ENCODE data around the gene MRFAP1. TPM values are rescaled to one million over a fixed set of nuclear protein-coding genes. Genes with fewer than 3 reads are reported as not detected.

Gene MRFAP1
- total RNA-seq, 1 experiment from 2014 or later, result 212 TPM

DNA sequence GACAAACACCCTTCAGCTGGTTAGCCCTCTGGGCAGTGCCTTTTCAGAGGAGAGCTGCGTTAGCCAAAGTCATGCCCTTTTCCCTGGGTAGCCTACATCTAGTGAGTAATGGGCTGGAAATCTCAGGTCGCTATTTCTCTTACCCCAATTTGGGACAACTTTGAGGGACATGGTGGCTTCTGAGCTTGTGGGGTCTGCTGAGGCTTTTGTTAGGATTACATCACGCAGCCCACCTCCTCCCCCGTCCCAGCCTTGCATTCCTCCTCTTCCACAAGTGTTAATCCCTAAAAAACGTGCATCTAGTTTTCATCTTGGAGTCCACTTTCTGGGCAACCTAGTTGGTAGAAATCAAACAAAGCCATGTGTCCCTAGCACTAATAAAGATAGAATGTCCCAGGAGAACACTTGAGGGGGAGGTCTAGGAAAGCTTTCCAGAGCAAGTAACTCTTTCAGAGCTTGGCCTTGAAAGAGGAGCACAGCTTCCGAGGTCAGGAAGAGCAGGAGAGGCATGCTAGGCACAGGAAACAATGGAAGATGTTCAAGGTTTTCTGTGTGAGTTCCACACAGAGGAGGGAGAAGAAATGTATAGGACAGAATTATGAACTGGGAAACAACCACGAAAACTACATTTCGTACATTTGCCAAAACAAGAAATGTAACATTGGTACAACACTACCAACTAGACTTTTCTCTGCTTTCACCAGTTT lies 2.8 kb downstream of the MRFAP1 start:
- in situ Hi-C loops (cut with HindIII; ENCODE audit: low pct_unique_long_range_greater_than_20kb, low sequenced_read_pairs), result no loop called here
- ATAC-seq (no peak), DNase-seq (ENCODE audit: low read depth, low spot score) (no peak)
- Histone ChIP-seq H3K4me3 (ENCODE audit: low read depth in 2 of 2, low read length in 2 of 2) (no peak overlapping the region), H3K4me1 (ENCODE audit: control insufficient read depth, insufficient read depth, low read length) (peaks cover 7% of the 10 kb centered on the region), H3K36me3 (ENCODE audit: control insufficient read depth, insufficient read depth, low read length) (peaks cover 19% of the 10 kb centered on the region), H3K27ac (ENCODE audit: low read length) (no peak overlapping the region), H3K9me3 (ENCODE audit: control insufficient read depth, insufficient read depth, low read depth, low read length) (no peaks in the 10 kb centered on the region), H3K27me3 (ENCODE audit: control insufficient read depth, insufficient read depth, low read length) (no peaks in the 10 kb centered on the region)
- CTCF ChIA-PET, result no interaction called here
- TF ChIP-seq POLR2AphosphoS5 (IDR thresholded peaks at IDR 0.05; ENCODE audit: low read depth, low read length), result no peak
- TF ChIP-seq, protein P1, sequence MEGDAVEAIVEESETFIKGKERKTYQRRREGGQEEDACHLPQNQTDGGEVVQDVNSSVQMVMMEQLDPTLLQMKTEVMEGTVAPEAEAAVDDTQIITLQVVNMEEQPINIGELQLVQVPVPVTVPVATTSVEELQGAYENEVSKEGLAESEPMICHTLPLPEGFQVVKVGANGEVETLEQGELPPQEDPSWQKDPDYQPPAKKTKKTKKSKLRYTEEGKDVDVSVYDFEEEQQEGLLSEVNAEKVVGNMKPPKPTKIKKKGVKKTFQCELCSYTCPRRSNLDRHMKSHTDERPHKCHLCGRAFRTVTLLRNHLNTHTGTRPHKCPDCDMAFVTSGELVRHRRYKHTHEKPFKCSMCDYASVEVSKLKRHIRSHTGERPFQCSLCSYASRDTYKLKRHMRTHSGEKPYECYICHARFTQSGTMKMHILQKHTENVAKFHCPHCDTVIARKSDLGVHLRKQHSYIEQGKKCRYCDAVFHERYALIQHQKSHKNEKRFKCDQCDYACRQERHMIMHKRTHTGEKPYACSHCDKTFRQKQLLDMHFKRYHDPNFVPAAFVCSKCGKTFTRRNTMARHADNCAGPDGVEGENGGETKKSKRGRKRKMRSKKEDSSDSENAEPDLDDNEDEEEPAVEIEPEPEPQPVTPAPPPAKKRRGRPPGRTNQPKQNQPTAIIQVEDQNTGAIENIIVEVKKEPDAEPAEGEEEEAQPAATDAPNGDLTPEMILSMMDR (IDR thresholded peaks at IDR 0.05), result no peak
- TF ChIP-seq, protein P2, sequence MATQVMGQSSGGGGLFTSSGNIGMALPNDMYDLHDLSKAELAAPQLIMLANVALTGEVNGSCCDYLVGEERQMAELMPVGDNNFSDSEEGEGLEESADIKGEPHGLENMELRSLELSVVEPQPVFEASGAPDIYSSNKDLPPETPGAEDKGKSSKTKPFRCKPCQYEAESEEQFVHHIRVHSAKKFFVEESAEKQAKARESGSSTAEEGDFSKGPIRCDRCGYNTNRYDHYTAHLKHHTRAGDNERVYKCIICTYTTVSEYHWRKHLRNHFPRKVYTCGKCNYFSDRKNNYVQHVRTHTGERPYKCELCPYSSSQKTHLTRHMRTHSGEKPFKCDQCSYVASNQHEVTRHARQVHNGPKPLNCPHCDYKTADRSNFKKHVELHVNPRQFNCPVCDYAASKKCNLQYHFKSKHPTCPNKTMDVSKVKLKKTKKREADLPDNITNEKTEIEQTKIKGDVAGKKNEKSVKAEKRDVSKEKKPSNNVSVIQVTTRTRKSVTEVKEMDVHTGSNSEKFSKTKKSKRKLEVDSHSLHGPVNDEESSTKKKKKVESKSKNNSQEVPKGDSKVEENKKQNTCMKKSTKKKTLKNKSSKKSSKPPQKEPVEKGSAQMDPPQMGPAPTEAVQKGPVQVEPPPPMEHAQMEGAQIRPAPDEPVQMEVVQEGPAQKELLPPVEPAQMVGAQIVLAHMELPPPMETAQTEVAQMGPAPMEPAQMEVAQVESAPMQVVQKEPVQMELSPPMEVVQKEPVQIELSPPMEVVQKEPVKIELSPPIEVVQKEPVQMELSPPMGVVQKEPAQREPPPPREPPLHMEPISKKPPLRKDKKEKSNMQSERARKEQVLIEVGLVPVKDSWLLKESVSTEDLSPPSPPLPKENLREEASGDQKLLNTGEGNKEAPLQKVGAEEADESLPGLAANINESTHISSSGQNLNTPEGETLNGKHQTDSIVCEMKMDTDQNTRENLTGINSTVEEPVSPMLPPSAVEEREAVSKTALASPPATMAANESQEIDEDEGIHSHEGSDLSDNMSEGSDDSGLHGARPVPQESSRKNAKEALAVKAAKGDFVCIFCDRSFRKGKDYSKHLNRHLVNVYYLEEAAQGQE (IDR thresholded peaks at IDR 0.05; ENCODE audit: insufficient read depth in 1 of 2, low read depth in 2 of 2, low read length in 1 of 2), result no peak
- no peak for TF ChIP-seq TCF7L2 (IDR thresholded peaks at IDR 0.05; ENCODE audit: low read depth, low read length)
- TF ChIP-seq SIN3A (IDR thresholded peaks at IDR 0.05; ENCODE audit: borderline replicate concordance, insufficient read depth, low read depth, low read length), result no peak
- BruUV-seq (replicated peaks), result no TSS peak
- POLR2A ChIA-PET, result no interaction called here
- intact Hi-C loops (cut with micrococcal nuclease; ENCODE audit: unreplicated experiment), result no loop called here

DNA sequence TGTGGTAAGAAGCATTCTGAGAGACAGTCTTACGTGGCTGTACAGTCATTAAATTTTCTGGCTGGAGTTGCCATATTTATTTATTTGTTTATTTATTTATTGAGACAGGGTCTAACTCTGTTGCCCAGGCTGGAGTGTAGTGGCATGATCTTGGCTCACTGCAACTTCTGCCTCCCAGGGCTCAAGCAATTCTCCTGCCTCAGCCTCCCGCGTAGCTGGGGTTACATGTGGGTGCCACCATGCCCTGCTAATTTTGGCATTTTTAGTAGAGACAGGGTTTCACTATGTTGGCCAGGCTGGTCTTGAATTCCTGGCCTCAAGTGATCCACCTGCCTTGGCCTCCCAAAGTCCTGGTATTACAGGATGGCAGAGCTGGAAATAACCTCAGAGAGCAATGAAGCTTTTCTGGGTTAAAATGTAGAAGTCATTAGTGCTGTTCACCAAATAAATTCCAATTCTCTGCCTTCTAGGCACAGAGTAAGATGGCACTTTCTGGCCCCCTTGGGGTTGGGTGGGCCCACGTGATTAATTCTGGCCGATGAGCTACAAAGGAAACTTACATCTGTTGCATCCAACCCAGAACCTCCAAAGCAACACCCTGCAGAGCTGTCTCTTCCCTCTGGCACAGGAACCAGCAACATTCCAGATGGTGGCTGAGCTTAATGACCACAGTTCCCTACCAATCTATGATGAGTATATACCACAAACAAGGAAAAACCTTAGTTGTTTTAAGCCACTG lies 4.5 kb downstream of the MRFAP1 start:
- ChIA-PET CTCF (no interaction called here), POLR2A (no interaction called here)
- Histone ChIP-seq H3K27me3 (ENCODE audit: control insufficient read depth, insufficient read depth, low read length) (no peaks in the 10 kb centered on the region), H3K36me3 (ENCODE audit: control insufficient read depth, insufficient read depth, low read length) (peaks cover 19% of the 10 kb centered on the region), H3K27ac (ENCODE audit: low read length) (no peak overlapping the region), H3K4me1 (ENCODE audit: control insufficient read depth, insufficient read depth, low read length) (peaks cover 7% of the 10 kb centered on the region), H3K9me3 (ENCODE audit: control insufficient read depth, insufficient read depth, low read depth, low read length) (no peaks in the 10 kb centered on the region), H3K4me3 (ENCODE audit: low read depth in 2 of 2, low read length in 2 of 2) (no peak overlapping the region)
- TF ChIP-seq TCF7L2 (IDR thresholded peaks at IDR 0.05; ENCODE audit: low read depth, low read length), result no peak
- no peak for TF ChIP-seq POLR2AphosphoS5 (IDR thresholded peaks at IDR 0.05; ENCODE audit: low read depth, low read length)
- TF ChIP-seq, protein P2 (IDR thresholded peaks at IDR 0.05; ENCODE audit: insufficient read depth in 1 of 2, low read depth in 2 of 2, low read length in 1 of 2), result no peak
- TF ChIP-seq, protein P1 (IDR thresholded peaks at IDR 0.05), result no peak
- no peak for TF ChIP-seq SIN3A (IDR thresholded peaks at IDR 0.05; ENCODE audit: borderline replicate concordance, insufficient read depth, low read depth, low read length)
- no peak for DNase-seq (ENCODE audit: low read depth, low spot score)
- in situ Hi-C loops (cut with HindIII; ENCODE audit: low pct_unique_long_range_greater_than_20kb, low sequenced_read_pairs), result no loop called here
- ATAC-seq, result no peak
- BruUV-seq (replicated peaks), result no TSS peak
- intact Hi-C loops (cut with micrococcal nuclease; ENCODE audit: unreplicated experiment), result no loop called here
